Dermis microvascular lymphatic vessel endothelial cell (primary cell): ENCODE results near the gene SCART1. TPM values are rescaled to one million over a fixed set of nuclear protein-coding genes. Genes with fewer than 3 reads are reported as not detected.
A peak's percentile ranks its signal among the peaks of the same experiment; 100 is the strongest.
"Not testable (repeated sequence)": the region's sequence is repeated elsewhere in the genome, so short reads cannot be mapped to it uniquely, and the experiment has no call there.

Experiments
- DNase-seq, 2 donors: peaks; one replicate each; pipeline versions ENCODE4 v3.0.0 to v3.0.0-alpha.2; 2010; ENCODE audit warnings: low read depth in 2 of 2
- total RNA-seq: library from RNA; depleted of rRNA; stranded (reverse); fragments of >200 nt; gene quantifications from 2 replicates; pipeline ENCODE4 v1.2.1, GENCODE V29; 2014

SCART1 gene
- total RNA-seq, 1 donor from 2014 or later: 0.26 TPM

DNA sequence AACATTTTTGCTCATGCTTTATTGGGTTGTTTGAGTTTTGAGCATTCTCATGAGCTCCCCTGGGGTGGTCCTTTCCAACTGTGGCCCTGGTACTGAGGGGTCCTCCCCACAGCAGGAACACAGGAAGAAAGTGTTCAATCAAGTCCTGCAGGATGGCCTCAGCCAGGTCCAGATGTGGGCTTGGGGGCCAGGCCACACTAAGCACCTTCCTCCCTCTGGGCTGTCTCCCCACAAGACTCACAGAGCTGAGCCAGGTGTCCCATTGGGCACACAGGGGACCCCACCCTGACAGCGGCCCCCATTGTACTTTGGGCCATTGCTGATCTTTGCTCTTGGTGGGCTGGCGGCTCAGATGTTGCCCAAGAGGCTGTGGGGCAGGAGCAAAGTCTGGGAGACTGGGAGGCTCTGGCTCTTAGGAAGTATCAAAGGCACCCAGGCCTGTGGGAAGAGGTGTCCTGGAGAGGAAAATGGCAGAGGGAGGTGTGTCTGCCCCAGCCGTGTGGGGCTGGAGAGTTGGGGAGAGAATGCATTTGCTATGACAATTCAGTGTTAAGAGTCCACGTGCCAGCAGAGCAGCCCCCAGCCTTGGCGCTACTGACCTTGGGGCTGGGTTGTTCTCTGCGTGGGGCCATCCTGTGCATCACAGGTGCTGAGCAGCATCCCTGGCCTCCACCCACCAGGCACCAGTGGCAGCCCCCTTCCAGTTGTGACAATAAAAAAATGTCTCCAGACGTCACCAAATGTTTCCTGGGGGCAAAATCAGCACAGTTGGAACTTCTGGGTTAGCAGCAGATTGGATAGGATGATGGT lies 17.8 kb downstream of the SCART1 start:
- DNase-seq: no peak

DNA sequence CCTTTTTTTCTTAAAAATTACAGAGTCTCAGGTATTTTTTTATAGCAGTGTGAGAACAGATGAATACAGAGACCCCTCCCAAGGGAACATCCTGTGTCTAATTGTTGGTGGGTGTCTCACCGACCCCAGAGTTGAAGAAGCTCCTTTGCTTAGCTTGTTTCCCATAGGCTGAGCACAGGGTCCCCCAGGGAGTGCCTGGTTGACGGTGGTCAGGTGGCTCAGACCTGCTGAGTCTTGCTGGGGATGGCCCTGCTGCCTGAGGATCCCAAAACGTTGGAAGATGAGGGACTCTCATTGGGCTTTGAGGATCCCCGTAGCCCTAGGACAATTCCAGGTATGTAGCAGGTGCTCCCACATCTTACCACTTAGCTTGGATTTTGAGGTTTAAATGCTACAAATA lies 19.5 kb downstream of the SCART1 start:
- no peak for DNase-seq

DNA sequence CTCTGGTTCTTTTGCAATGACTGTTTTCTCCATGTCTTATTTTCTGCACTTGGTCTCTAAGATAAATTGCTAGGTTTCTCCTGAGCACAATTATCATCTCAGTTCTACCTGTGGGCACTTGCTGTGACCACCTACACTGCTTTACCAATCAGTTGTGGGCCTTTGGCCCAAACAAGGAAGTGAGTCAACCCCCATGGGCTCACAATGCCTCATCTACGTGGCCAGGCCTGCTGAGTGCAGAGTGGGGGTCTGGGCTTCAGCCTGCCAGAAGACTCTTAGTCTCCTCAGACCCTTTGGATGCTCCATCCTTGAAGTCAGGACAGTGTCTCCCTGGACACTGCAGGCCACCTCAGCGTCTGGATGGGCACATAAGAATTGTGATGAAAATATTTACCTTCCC lies 20.3 kb downstream of the SCART1 start:
- no peak for DNase-seq

DNA sequence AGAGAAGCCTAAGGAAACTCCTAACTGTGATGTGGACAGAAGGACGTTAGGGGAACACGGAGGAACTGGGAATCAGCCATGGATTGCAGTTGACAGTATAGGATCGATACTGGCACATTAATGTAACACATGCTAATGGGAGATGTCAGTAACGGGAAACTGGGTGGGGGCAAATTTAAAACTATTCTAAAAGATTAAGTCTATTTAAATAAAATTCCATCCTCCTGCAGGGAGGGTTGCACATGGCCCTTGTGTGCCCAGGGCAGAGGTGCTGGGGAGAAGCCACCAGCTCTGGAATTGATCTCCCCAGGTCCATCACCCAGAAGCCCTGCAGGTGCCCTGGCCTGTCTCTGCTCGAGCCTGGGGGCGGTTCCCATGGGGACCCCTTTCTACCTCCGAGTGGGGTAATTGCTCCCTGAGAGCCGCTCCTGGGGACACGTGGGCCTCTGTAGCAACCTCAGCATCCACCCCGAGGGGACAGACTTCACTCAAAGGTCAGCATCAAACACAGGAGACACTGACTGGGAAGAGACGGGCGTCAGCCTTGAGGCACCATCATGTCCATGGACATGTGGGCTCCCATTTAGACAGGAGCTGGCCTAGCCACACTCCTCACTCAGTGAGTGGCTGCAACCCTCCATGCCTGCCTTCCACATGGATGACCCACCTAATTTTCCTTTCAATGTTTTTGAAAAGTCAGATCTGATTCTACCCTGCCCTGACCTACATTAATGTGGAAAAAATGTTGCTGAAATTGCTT lies 21.1 kb downstream of the SCART1 start:
- no peak for DNase-seq

DNA sequence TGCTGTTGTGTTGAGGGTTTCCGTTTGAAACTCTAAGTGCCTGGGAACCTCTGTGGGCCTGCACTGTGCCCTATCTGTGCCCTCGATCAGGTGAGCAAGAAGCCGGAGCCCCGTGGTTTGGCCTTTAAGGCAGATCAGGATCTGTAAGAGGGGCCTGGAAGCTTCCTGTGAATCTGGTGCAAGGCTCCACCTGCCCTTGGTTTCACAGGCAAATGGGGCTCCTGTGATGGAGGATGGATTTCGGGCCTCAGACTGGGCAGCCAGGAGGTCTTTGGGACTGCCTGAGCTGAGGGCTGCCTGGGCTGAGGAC lies 21.6 kb downstream of the SCART1 start:
- no peak for DNase-seq

DNA sequence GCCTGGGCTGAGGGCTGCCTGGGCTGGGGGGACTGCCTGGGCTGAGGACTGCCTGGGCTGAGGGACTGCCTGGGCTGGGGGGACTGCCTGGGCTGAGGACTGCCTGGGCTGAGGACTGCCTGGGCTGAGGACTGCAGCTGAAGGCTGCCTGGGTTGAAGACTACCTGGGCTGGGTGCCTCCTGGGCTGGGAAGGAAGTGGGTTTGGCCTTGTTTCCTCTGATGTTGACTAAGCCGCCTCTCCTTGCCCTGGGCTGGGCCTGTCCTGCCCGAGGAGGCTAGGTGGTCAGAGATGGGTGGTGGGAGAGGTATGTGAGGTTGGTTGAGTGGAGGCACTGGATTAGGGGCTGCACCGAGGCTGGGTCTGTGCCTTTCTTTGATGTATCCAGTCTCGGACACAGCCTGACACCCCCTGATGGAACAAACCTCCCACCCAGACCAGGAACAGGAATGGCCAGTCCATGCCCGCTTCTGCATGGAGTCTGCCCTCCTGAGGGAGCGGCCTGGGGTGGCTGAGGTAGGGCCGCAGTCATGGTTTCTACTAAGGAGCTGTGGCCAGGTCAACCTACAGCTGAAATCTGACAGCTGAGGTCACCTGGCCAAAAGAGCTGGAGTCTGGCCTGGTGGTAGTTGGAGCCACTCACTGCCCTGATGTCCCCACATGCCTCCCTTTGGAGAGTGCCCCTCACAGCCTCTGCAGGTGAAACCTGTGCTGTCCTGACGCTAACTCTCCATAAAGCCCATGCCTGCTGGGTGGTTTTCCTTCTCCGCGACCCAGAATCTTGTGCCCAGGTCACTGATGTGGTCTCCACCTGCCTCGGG lies 22.3 kb downstream of the SCART1 start:
- DNase-seq: no peak

DNA sequence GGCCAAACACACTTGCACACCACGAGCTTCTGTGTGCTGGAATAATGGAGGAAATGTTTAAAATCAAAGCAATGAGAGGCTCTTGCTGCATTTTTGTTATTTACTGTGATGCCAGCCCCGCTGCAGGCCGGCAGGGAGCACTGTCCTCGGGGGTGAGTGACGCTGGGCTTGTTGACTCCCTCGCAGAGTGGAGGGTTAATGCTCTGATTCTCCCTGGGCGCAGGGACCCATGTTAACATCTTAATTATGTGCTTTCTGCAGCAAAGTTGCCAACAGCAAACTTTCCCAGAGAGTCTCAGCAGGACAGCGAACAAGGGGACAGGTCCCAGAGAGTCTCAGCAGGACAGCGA lies 22.9 kb downstream of the SCART1 start:
- DNase-seq: no peak

DNA sequence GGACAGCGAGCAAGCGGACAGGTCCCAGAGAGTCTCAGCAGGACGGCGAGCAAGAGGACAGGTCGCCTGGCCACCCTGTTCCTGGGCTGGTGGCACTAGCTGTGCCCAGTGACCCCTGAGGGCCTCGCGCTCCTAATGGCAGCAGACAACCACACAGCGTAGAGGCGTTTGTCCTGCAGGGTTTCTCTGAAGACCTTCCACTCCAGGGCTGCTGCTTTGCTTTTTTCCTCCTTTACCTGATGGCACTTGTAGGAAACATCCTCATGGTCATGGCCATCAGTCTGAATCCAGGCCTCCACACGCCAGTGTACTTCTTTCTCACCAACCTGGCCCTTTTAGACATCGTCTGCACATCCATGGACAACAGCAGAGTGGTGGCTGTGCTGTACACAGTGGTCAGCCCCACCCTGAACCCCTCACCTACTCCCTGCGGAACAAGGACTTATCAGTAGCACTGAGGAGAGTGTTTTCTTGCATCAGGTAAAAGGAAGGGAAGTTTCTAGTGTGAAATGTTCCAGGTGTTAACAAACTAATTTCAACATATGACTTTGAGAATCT lies 27.4 kb downstream of the SCART1 start:
- DNase-seq: no peak

DNA sequence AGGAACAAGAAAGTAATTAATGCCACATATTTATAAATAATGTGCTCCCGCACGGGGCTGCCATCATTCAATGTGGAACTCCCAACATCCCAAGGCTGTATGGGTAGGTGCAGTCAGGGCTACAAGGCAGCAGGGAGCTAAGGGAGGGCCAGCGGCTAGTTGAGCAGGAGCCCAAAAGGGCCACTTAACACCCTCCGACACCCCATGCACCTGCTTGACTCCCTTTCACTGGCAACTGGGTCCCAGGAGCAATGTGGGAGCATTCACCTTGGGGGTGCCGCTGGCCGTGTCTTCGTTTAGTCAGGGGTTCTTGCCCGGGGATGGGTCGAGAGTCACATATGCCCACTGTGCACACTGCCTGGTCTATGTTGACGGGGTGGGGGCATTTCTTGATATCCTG lies 27.9 kb downstream of the SCART1 start:
- DNase-seq: no peak

DNA sequence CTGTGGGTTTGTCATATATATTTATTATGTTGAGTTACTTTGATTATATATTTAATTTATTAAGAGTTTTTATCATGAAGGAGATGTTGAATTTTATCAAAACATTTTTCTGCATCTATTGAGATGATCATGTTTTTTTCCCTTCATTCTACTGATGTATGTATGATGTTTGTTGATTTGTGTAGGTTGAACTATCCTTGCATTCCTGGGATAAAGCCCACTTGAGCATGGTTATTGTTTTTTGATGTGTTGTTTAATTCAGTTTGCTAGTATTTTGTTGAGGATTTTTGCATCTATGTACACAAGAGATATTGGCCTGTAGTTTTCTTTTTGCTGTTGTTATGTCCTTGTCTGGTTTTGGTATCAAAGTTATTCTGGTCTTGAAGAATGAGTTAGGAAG lies 31.1 kb downstream of the SCART1 start:
- DNase-seq: no peak

DNA sequence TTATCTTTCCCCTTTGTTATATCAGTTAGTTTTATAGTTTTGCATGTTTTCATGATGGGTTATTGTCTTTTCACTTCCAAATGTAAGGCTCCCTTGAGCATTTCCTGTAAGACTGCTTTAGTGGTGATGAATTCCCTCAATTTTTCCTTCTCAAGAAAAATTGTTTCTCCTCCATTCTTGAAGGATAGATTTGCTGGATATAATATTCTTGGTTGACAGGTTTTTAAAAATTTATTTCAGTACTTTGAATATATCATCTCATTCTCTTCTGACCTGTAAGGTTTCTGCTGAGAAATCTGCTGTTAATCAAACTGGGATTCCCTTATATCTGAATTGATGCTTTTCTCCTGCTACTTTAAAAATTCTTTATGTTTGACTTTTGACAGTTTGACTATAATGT lies 33.3 kb downstream of the SCART1 start:
- DNase-seq: no peak

DNA sequence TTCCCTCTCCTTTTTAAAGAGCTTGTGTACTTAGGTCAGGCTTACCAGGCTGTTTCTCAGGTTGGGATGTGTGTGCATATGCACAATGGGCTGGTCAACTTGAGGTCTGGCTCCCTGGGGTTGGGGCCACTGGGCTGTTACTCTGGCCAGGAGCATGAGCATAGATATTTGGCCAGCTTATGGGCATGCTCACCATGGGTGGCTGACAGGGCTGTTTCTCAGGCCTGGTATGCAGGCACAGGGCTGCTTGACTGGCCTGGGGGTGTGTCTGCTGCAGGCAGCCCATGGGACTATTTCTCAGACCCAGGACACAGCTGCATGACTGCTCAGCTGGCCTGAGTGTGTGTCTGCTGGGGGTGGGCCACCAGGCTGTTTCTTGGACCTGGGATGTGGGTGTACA lies 34.6 kb downstream of the SCART1 start:
- no peak for DNase-seq

DNA sequence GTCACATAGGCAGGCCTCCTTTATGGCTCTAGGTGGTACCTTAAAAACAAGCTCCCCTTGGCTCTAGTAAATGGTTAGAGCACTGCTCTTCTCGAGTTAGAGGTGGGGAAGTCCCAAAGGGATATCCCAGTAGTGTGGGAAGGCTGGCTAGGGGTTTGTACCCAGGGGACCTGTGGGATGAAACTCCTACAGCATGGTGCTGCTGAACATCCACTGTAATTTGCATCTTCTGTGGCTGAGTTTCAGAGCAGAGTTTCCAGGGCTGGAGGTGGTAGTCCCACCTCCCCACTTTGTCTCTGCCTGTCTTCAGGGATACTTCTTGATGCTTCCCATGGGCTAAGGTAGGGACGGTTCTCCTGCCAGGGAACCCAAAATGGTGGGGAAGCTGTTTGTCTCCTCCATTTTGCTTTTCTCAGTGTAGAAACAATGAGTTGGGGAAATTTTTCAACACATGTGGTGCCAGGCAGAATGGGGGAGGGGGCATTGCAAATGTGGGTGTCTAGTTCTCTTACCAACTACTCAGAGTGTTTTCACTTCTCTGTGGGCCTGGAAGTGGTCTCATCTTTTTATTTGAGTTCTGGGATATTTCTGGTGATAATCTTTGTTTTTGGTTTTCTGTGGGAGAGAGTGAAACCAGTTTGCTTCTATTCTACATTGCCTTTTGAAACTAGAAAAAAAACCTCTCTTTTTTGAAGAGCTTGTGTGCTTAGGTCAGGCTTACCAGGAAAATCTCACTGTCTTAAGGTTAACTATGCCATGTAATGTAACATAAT lies 36.3 kb downstream of the SCART1 start:
- no peak for DNase-seq

DNA sequence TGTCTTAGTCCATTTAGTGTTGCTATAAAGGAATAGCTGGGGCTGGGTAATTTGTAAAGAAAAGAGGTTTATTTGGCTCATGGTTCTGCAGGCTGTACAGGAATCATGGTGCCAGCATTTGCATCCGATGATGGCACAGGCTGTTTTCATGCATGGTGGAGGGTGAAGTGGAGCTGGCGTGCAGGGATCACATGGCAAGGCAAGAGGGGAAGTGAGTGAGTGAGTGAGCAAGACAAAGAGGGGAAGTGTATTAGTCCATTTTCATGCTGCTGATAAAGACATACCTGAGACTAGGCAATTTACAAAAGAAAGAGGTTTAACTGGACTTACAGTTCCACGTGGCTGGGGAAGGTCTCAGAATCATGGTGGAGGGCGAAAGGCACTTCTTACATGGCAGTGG lies 39.8 kb downstream of the SCART1 start:
- DNase-seq: not testable (repeated sequence)

DNA sequence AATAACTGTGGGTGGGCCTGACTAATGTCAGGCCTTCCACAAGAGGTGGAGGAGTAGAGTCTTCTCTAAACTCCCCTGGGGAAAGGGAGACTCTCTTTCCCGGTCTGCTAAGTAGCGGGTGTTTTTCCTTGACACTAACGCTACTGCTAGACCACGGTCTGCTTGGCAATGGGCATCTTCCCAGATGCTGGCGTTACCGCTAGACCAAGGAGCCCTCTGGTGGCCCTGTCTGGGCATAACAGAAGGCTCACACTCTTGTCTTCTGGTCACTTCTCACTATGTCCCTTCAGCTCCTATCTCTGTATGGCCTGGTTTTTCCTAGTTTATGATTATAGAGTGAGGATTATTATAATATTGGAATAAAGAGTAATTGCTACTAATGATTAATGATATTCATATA lies 43.6 kb downstream of the SCART1 start:
- peak in 1 of 2 donors; percentile 9 for DNase-seq

DNA sequence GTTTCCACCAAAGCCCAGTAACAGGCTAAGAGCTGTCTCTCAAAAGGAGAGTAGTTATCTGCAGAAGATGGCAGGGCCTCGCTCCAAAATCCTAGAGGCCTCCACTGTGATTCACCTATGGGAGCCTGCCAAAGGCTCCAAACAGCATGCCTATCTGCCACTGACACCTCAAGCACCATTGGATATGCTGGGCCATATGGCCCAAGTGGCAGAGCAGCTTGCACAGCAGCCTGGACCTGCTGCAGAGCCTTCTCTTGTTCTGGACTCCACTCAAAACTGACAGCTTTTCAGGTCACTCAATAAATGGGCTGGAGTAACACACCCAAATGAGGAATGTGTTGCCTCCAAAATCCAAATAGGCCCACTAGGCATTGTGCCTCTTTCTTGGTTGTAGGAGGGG lies 45.4 kb downstream of the SCART1 start:
- not testable (repeated sequence) for DNase-seq

DNA sequence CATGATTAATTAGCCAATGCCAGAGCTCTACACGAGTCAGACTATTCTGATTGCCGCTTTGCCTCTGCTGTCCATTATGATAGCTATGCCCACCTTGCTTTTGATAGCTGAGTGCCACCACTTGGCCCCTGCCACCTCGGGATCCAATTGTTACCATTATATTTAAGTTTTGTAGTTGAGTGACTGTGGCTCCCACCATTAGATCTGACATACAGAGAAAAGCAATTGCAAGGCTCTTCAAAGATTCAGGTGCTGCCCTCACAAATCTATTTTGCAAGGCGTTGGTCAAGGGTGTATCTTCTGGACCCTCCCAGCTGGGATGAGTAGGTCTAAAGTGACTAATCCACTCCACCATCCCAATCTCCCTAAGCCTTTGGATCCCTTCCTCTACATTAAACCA lies 47.2 kb downstream of the SCART1 start:
- not testable (repeated sequence) for DNase-seq

DNA sequence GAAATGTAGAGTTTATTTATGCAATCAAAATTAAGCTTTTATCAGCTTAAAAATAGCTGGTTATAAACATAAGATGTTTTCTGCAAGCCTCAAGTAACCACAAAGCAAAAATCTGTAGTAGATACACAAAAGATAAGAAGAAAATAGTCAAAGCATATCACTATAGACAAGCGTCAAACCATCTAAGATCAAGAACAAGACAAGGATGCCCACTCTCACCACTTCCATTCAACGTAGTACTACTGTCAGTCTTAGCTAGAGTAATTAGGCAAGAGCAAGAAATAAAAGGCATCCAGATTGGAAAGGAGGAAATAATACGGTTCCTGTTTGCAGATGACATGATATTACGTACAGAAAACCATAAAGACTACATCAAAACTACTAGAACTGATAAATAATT lies 56.0 kb downstream of the SCART1 start:
- DNase-seq: no peak

DNA sequence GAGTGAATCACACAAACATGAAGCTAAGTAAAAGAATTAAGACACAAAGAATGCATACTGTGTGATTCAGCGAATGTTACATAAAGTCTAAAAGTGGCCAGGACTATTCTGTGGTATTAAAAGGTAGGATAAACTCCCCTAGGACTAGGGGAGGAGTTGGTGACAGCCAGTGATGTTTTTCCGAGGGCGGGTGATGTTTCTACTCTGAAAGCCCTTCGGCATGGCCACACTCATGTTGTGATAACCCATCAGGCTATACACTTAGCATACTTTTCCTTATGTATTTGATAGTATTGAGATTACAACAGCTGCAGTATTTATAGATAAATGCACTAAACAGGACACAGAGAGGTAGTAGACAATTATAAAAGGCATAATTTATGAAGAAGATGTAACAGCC lies 57.7 kb downstream of the SCART1 start:
- no peak for DNase-seq

DNA sequence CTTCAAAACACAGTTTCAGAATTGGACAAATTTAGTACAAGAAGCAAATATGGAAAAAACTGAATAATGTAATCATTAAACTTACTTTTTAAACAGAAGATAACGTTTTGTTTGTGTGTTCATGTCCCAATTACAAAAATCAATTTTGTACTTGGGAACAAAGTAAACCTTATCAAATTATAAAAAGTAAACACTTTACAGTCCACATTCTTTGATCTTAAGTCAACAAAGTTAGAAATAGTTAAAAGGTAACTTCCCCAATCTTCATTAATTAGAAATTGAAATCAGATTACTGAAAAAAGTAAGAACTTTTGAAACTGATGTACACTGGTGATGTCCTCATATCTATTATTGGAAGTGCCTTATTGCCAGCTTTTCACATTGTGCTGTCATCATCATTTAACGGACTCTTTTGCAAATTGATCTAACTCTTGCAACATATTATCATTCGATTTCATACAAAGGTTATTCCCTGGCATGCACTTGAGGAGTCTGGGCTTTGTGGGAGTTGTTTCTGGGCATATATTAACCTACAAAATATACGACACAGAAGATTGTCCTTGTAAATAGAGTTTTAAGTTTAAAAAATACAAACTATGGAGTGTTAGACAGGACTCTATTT lies 58.3 kb downstream of the SCART1 start:
- no peak for DNase-seq

DNA sequence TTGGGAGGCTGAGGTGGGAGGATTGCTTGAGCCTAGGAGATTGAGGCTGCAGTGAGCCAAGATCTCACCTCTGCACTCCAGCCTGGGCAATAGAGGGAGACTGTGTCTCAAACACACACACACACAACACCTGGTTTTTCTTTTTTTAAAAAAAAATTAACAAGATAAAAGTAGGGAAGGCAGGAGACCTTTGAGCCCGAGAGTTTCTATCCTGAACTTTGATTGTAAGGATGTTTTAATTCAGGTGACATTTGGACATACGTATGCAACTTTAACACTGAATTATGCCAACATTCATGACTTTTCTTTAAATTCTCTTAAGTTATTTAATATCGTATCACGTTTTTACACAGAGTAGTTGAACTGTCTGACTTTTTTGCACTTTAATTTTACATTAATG lies 61.7 kb downstream of the SCART1 start:
- DNase-seq: no peak
